ENCODE results near the gene HNRNPA1. TPM values are rescaled to one million over a fixed set of nuclear protein-coding genes. Genes with fewer than 3 reads are reported as not detected.
"Not testable (repeated sequence)": the region's sequence is repeated elsewhere in the genome, so short reads cannot be mapped to it uniquely, and the experiment has no call there.

The HNRNPA1 gene
- total RNA-seq, 1 experiment from 2014 or later, result 3,193 TPM

- H3K9ac ChIP-seq (ENCODE audit: extremely low read depth, insufficient read length, low read length), result peak within 1 kb of the TSS; percentile 99
- peak within 1 kb of the TSS; percentile 87 for H3T11ph ChIP-seq (ENCODE audit: low read length)
- peak within 1 kb of the TSS; percentile 96 for H3K56ac ChIP-seq (ENCODE audit: insufficient read length, low read depth, low read length)
- no peaks in the 10 kb centered on the region for H3K27me3 ChIP-seq (ENCODE audit: insufficient read depth, low read length)
- peak within 1 kb of the TSS; percentile 95 for H2BK5ac ChIP-seq (ENCODE audit: insufficient read length, low read length)
- peak within 1 kb of the TSS; percentile 95 for H2BK120ac ChIP-seq (ENCODE audit: low read depth, low read length, poor library complexity, severe bottlenecking)
- H3K18ac ChIP-seq (ENCODE audit: insufficient read length, low read depth, low read length), result peak within 1 kb of the TSS; percentile 99
- H2BK15ac ChIP-seq (ENCODE audit: low read depth, low read length), result no peak within 1 kb of the TSS
- peak within 1 kb of the TSS; percentile 99 for H4K8ac ChIP-seq (replicated peaks; ENCODE audit: insufficient read length, low read depth, low read length)
- WGBS (ENCODE audit: extremely low coverage, insufficient read length, low lambda C conversion rate), result no CpG with 5 or more reads among the region's 49 CpGs
- peak within 1 kb of the TSS; percentile 97 for H3K14ac ChIP-seq (ENCODE audit: insufficient read depth, low read length)
- H3K4me3 Mint-ChIP-seq, result no peak within 1 kb of the TSS
- H3K4me1 Mint-ChIP-seq, result peaks cover 40 to 56% of the 10 kb centered on the region in 2 experiments
- H2AFZ ChIP-seq (ENCODE audit: low read length), result no peak within 1 kb of the TSS
- peak within 1 kb of the TSS; percentile 92 for H3K27ac ChIP-seq (ENCODE audit: insufficient read length, low read depth, low read length)
- peak within 1 kb of the TSS; percentile 64; the same call in 1 of the 2 replicates for H3K4ac ChIP-seq (ENCODE audit: low read depth, low read length)
- H2BK12ac ChIP-seq (ENCODE audit: insufficient read length, low read depth, low read length), result no peak within 1 kb of the TSS
- DNase-seq, result peak; percentile 100
- peaks cover 3% of the 10 kb centered on the region; the same call in 1 of the 2 replicates for H3K27me3 Mint-ChIP-seq (ENCODE audit: low read depth)
- H3K27ac Mint-ChIP-seq, result no peak within 1 kb of the TSS
- no peaks in the 10 kb centered on the region for H3K4me1 ChIP-seq (ENCODE audit: insufficient read depth, low read length)
- peak within 1 kb of the TSS; percentile 74 for H3K4me2 ChIP-seq (ENCODE audit: insufficient read depth, insufficient read length, low read length)
- no peaks in the 10 kb centered on the region for H3K79me1 ChIP-seq (ENCODE audit: insufficient read depth, low read depth, low read length, poor library complexity, severe bottlenecking)
- H3K79me2 ChIP-seq (ENCODE audit: insufficient read depth, low read length), result peaks cover 19% of the 10 kb centered on the region; the same call in 1 of the 2 replicates
- H3K9me3 Mint-ChIP-seq, result no peaks in the 10 kb centered on the region
- H3K23me2 ChIP-seq (ENCODE audit: insufficient read length, low read depth, low read length, poor library complexity, severe bottlenecking), result peaks cover 7% of the 10 kb centered on the region
- no peaks in the 10 kb centered on the region for H3K9me3 ChIP-seq (ENCODE audit: control insufficient read depth, low read depth, low read length)
- H4K20me1 ChIP-seq (ENCODE audit: control insufficient read depth, insufficient read depth, insufficient read length), result no peaks in the 10 kb centered on the region
- TF ChIP-seq, protein P1, sequence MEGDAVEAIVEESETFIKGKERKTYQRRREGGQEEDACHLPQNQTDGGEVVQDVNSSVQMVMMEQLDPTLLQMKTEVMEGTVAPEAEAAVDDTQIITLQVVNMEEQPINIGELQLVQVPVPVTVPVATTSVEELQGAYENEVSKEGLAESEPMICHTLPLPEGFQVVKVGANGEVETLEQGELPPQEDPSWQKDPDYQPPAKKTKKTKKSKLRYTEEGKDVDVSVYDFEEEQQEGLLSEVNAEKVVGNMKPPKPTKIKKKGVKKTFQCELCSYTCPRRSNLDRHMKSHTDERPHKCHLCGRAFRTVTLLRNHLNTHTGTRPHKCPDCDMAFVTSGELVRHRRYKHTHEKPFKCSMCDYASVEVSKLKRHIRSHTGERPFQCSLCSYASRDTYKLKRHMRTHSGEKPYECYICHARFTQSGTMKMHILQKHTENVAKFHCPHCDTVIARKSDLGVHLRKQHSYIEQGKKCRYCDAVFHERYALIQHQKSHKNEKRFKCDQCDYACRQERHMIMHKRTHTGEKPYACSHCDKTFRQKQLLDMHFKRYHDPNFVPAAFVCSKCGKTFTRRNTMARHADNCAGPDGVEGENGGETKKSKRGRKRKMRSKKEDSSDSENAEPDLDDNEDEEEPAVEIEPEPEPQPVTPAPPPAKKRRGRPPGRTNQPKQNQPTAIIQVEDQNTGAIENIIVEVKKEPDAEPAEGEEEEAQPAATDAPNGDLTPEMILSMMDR (conservative IDR thresholded peaks at IDR 0.05), result no peak
- H2AK5ac ChIP-seq (ENCODE audit: insufficient read length, low read length), result peak within 1 kb of the TSS; percentile 2
- peak within 1 kb of the TSS; percentile 5 for H4K91ac ChIP-seq (ENCODE audit: insufficient read length, low read depth, low read length)
- peaks cover 3 to 18% (median 5%) of the 10 kb centered on the region in 3 experiments for H3K36me3 Mint-ChIP-seq (ENCODE audit: insufficient read depth in 1 of 3, low read depth in 3 of 3)
- peak within 1 kb of the TSS; percentile 10 for H3K23ac ChIP-seq (ENCODE audit: insufficient read length, low read depth, low read length)
- peak within 1 kb of the TSS; percentile 87 for H4K5ac ChIP-seq (ENCODE audit: insufficient read length, low read depth, low read length)
- no peak within 1 kb of the TSS for H2BK20ac ChIP-seq (ENCODE audit: low read depth, low read length, poor library complexity, severe bottlenecking)
Observed at GRCh38 chr12:54279632-54280467, 676 bp upstream of the HNRNPA1 start, which contains the start of gene CBX5. Gene CBX5, minus strand, starts transcription at chr12:54280122. Its CDS starts 22,472 bp downstream, at chr12:54257650.

GRCh38 chr12:54281261-54281638 is 724 bp downstream of the HNRNPA1 start:
- not testable (repeated sequence) for H2BK120ac ChIP-seq (ENCODE audit: low read depth, low read length, poor library complexity, severe bottlenecking); H4K20me1 ChIP-seq (ENCODE audit: control insufficient read depth, insufficient read depth, insufficient read length); H3K4me3 Mint-ChIP-seq; H3K27ac Mint-ChIP-seq; H3K79me1 ChIP-seq (ENCODE audit: insufficient read depth, low read depth, low read length, poor library complexity, severe bottlenecking); H3K23me2 ChIP-seq (ENCODE audit: insufficient read length, low read depth, low read length, poor library complexity, severe bottlenecking); H2BK12ac ChIP-seq (ENCODE audit: insufficient read length, low read depth, low read length); H3K4me1 ChIP-seq (ENCODE audit: insufficient read depth, low read length); H3K27me3 Mint-ChIP-seq (ENCODE audit: low read depth); DNase-seq; H2BK20ac ChIP-seq (ENCODE audit: low read depth, low read length, poor library complexity, severe bottlenecking); H3K27me3 ChIP-seq (ENCODE audit: insufficient read depth, low read length); H2BK15ac ChIP-seq (ENCODE audit: low read depth, low read length); H3K9me3 Mint-ChIP-seq; H2AFZ ChIP-seq (ENCODE audit: low read length); H3K9me3 ChIP-seq (ENCODE audit: control insufficient read depth, low read depth, low read length)
- Histone ChIP-seq H3K14ac (ENCODE audit: insufficient read depth, low read length) (peak overlapping the region; percentile 95), H3K23ac (ENCODE audit: insufficient read length, low read depth, low read length) (peak overlapping the region; percentile 10), H3K9ac (ENCODE audit: extremely low read depth, insufficient read length, low read length) (peak overlapping the region; percentile 99), H3K4ac (ENCODE audit: low read depth, low read length) (peak overlapping the region; percentile 64; the same call in 1 of the 2 replicates), H3K4me2 (ENCODE audit: insufficient read depth, insufficient read length, low read length) (peak overlapping the region; percentile 32), H4K5ac (ENCODE audit: insufficient read length, low read depth, low read length) (peak overlapping the region; percentile 87), H2AK5ac (ENCODE audit: insufficient read length, low read length) (peak overlapping the region; percentile 2), H3K56ac (ENCODE audit: insufficient read length, low read depth, low read length) (peak overlapping the region; percentile 96), H3K79me2 (ENCODE audit: insufficient read depth, low read length) (peaks cover 19% of the 10 kb centered on the region; the same call in 1 of the 2 replicates), H3K18ac (ENCODE audit: insufficient read length, low read depth, low read length) (peak overlapping the region; percentile 98), H4K91ac (ENCODE audit: insufficient read length, low read depth, low read length) (peak overlapping the region; percentile 5), H3K27ac (ENCODE audit: insufficient read length, low read depth, low read length) (peak overlapping the region; percentile 92), H2BK5ac (ENCODE audit: insufficient read length, low read length) (peak overlapping the region; percentile 85), H3T11ph (ENCODE audit: low read length) (peak overlapping the region; percentile 77), H4K8ac (replicated peaks; ENCODE audit: insufficient read length, low read depth, low read length) (peak overlapping the region; percentile 99)
- peaks cover 0 to 27% (median 5%) of the 10 kb centered on the region in 3 experiments for H3K36me3 Mint-ChIP-seq (ENCODE audit: insufficient read depth in 1 of 3, low read depth in 3 of 3)
- no CpG with 5 or more reads among the region's 10 CpGs for WGBS (ENCODE audit: extremely low coverage, insufficient read length, low lambda C conversion rate)
- H3K4me1 Mint-ChIP-seq, result peaks cover 44 to 61% of the 10 kb centered on the region in 2 experiments

Measured in H9 (cell line).